ENCODE data around the gene PLA2G2F. TPM values are rescaled to one million over a fixed set of nuclear protein-coding genes. Genes with fewer than 3 reads are reported as not detected.
"Not testable (repeated sequence)": the region's sequence is repeated elsewhere in the genome, so short reads cannot be mapped to it uniquely, and the experiment has no call there.

The PLA2G2F gene
- total RNA-seq, 1 donor from 2014 or later = not detected

DNA sequence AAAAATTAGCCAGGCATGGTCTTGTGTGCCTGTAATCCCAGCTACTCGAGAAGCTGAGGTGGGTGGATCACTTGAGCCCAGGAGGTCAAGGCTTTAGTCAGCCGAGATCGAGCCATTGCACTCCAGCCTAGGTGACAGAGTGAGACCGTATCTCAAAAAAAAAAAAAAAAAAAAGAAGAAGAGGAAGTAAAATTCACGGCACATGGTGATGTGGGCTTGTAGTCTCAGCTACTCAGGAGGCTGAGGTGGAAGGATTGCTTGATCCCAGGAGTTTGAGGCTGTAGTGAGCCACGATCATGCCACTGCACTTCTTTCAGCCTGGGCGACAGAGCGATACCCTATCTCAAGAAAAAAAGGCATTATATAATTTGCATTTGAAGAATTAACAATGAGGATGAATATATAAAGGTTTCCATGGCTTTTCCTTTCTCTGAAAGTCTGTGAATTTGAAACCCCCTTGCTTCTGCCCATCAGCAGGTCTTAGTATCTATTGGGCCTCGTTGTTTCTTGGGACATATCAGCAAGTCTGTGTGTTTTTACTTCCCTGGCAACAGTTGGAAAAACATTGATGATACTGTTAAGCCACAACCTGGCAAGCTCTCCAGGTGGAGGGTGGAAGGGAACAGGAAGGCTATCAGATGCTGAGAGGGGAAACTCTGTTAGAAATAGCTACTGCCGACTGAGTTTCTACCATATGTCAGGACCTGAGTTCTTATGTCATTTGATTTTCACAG is 15.2 kb upstream of the PLA2G2F start:
- TF ChIP-seq, protein P1, sequence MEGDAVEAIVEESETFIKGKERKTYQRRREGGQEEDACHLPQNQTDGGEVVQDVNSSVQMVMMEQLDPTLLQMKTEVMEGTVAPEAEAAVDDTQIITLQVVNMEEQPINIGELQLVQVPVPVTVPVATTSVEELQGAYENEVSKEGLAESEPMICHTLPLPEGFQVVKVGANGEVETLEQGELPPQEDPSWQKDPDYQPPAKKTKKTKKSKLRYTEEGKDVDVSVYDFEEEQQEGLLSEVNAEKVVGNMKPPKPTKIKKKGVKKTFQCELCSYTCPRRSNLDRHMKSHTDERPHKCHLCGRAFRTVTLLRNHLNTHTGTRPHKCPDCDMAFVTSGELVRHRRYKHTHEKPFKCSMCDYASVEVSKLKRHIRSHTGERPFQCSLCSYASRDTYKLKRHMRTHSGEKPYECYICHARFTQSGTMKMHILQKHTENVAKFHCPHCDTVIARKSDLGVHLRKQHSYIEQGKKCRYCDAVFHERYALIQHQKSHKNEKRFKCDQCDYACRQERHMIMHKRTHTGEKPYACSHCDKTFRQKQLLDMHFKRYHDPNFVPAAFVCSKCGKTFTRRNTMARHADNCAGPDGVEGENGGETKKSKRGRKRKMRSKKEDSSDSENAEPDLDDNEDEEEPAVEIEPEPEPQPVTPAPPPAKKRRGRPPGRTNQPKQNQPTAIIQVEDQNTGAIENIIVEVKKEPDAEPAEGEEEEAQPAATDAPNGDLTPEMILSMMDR (conservative IDR thresholded peaks at IDR 0.05) = no peak
- H3K27ac Mint-ChIP-seq = no peak overlapping the region
- DNase-seq (ENCODE audit: extremely low spot score, unreplicated experiment) = no peak

DNA sequence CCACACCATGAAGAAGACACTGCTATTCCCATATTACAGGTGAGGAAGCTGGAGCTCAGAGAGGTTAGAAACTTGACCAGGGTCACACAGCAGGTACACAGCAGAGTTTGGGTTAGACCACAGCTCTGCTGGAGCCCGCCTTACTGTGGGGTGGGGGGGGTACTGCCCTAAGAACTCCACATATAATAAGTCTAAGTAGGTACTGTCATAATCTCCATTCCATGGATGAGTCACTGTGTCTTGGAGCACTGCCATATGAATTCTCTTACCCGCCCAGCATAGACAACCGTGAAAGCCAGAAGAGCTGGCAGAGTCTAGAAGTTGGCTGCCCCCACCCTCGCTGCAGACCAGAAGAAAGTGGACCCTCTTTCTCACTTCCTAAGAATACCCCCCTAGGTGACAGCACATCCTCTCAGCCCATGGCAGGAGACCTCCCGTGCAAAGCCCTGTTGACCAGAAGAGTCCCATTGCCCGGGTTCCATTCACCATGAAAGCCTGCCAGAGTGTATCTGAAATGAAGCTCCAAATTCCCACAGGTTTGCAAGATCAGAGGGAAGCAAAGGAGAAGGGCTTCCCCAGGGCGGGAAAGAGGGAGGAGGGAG is 14.6 kb upstream of the PLA2G2F start:
- H3K9me3 Mint-ChIP-seq = no peaks in the 10 kb centered on the region
- TF ChIP-seq, protein P1 (conservative IDR thresholded peaks at IDR 0.05) = no peak
- no peaks in the 10 kb centered on the region for H3K4me1 Mint-ChIP-seq (ENCODE audit: unreplicated experiment)
- H3K36me3 Mint-ChIP-seq = no peaks in the 10 kb centered on the region
- H3K27me3 Mint-ChIP-seq = peaks cover 32% of the 10 kb centered on the region
- no peak for DNase-seq (ENCODE audit: extremely low spot score, unreplicated experiment)
- H3K4me3 Mint-ChIP-seq = no peak overlapping the region
- H3K27ac Mint-ChIP-seq = no peak overlapping the region

More for the DNA sequence above, 15.2 kb upstream of the PLA2G2F start:
- Mint-ChIP-seq H3K36me3 (no peaks in the 10 kb centered on the region), H3K9me3 (no peaks in the 10 kb centered on the region), H3K27me3 (peaks cover 32% of the 10 kb centered on the region), H3K4me1 (ENCODE audit: unreplicated experiment) (no peaks in the 10 kb centered on the region), H3K4me3 (no peak overlapping the region)

DNA sequence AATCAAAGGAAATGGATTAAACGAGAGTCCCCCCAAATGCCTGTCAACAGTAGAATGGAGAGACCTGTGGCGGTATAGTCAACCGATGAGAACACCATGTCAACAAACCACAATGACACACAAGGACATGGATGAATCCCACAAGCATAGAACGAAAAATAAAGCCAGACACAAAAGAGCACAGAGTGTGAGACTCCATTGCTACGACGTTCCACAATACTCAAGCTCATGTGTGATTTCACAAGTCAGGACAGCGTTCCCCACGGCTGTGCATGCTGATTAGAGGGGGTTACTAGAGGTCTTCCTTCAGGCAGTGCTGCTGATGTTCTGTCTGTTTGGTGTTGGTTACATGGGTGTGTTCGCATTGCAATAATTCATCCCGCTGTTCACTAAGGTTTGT is 14.0 kb upstream of the PLA2G2F start:
- H3K4me3 Mint-ChIP-seq = no peak overlapping the region
- no peaks in the 10 kb centered on the region for H3K36me3 Mint-ChIP-seq
- no peaks in the 10 kb centered on the region for H3K9me3 Mint-ChIP-seq
- H3K27me3 Mint-ChIP-seq = peaks cover 27% of the 10 kb centered on the region
- no peak for DNase-seq (ENCODE audit: extremely low spot score, unreplicated experiment)
- TF ChIP-seq, protein P1 (conservative IDR thresholded peaks at IDR 0.05) = no peak
- no peak overlapping the region for H3K27ac Mint-ChIP-seq
- H3K4me1 Mint-ChIP-seq (ENCODE audit: unreplicated experiment) = no peaks in the 10 kb centered on the region

DNA sequence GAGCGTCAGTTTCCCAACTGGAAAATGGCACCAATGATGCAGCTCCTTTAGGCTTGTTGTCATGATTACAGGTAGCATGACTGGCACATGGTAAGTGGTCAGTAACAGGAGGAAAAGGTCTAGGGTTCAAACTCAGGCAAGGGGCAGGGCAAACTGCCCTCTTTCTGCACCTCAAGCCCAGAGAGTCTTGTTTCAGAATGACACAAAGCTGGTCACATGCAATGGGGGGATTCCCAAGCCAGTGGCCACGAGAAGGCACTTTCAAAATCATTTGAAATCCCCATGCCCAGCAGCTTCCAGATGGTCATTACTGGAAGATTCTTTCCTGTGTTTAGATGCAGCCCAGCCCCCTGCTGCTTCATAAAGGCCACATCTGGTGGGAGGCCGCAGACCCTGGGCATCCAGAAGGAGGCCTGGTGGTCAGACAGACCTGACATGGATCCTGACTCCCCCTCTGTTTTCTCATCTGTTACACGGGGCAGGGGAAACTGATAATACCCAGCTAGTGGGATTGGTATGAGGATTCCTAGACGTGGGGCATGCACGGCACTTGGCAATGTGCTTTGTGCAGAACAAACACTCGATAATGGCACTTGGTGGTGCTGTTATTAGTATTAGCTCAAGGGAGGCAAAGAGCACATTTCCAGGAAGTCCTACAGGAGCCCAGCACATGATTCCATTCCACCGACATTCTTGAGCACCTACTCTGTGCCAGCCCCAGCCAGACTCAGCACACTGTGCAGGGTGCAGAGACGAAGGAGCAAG is 12.9 kb upstream of the PLA2G2F start:
- Mint-ChIP-seq H3K36me3 (no peaks in the 10 kb centered on the region), H3K27me3 (peaks cover 19% of the 10 kb centered on the region)
- no peak for DNase-seq (ENCODE audit: extremely low spot score, unreplicated experiment)

DNA sequence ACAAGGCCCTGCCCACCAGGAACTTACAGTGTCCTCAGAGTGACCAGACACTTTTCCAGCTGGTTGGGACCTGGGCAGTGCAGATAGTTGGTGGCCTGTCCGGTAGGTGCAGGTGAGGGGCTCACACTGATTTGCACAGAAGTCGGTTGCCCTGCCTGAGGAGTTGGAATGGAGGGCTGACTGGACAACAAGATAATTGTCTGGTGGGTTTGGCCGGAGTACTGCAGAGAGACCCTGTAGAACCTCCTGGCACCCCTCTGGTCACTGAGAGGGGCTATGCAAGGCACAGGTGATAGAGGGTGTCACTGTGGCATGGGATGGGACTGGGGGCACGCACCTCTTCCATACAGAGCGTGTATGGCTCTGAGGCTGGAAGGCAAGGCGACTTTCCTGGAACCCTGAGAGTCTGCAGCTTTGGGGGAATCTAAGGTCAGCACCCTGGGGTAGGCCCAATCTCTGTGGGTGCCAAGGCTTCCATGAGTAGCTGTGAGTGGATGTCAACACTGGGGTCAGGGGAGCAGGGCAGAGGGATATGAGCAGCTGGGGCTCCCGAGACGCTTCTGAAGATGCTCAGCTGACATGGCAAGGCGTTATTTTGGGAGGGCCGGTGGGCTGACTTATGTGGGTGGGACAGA is 12.2 kb upstream of the PLA2G2F start:
- H3K4me3 Mint-ChIP-seq = no peak overlapping the region
- H3K4me1 Mint-ChIP-seq (ENCODE audit: unreplicated experiment) = no peaks in the 10 kb centered on the region
- H3K27ac Mint-ChIP-seq = no peak overlapping the region
- no peaks in the 10 kb centered on the region for H3K36me3 Mint-ChIP-seq
- no peak for DNase-seq (ENCODE audit: extremely low spot score, unreplicated experiment)
- H3K9me3 Mint-ChIP-seq = peaks cover under 1% of the 10 kb centered on the region
- TF ChIP-seq, protein P1 (conservative IDR thresholded peaks at IDR 0.05) = no peak
- H3K27me3 Mint-ChIP-seq = peaks cover 14% of the 10 kb centered on the region

More for the DNA sequence above, 12.9 kb upstream of the PLA2G2F start:
- TF ChIP-seq, protein P1 (conservative IDR thresholded peaks at IDR 0.05) = no peak
- H3K4me3 Mint-ChIP-seq = no peak overlapping the region
- no peak overlapping the region for H3K27ac Mint-ChIP-seq
- no peaks in the 10 kb centered on the region for H3K9me3 Mint-ChIP-seq
- no peaks in the 10 kb centered on the region for H3K4me1 Mint-ChIP-seq (ENCODE audit: unreplicated experiment)

DNA sequence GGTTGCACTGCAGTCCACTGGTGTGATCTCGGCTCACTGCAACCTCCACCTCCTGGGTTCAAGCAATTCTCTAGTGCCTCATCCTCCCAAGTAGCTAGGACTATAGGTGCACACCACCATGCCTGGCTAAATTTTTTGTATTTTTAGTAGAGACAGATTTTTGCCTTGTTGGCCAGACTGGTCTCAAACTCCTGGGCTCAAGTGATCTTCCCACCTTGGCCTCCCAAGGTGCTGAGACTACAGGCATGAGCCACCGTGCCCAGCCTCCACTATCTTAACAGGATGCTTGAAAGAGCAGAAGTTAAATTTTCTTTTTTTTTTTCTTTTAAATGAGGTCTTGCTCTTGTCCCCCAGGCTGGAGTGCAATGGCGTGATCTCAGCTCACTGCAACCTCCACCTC is 8.6 kb upstream of the PLA2G2F start:
- H3K27me3 Mint-ChIP-seq; H3K36me3 Mint-ChIP-seq; H3K27ac Mint-ChIP-seq; H3K4me1 Mint-ChIP-seq (ENCODE audit: unreplicated experiment); H3K4me3 Mint-ChIP-seq; H3K9me3 Mint-ChIP-seq; DNase-seq (ENCODE audit: extremely low spot score, unreplicated experiment): not testable (repeated sequence)
